H9 (cell line): ENCODE data around the gene DLGAP4. TPM values are rescaled to one million over a fixed set of nuclear protein-coding genes. Genes with fewer than 3 reads are reported as not detected.

ENCODE experiments used
- DNase-seq: peaks from one replicate; pipeline ENCODE4 v3.0.0-alpha.2; 2017
- H2AFZ ChIP-seq: one replicate; pipeline ENCODE4 v1.6.1; 2013; ENCODE audit warnings: mild to moderate bottlenecking, low read length, control low read depth, moderate library complexity
- H2AK5ac ChIP-seq: 2 replicates; pipeline ENCODE4 v1.6.1; 2013; ENCODE audit warnings: low read length, control low read depth, mixed read lengths; ENCODE audit not compliant: insufficient read length
- H2BK120ac ChIP-seq: one replicate; pipeline ENCODE4 v1.6.1; 2013; ENCODE audit warnings: low read depth, mild to moderate bottlenecking, low read length, control low read depth, inconsistent platforms; ENCODE audit not compliant: poor library complexity, severe bottlenecking
- H2BK12ac ChIP-seq: 2 replicates; pipeline ENCODE4 v1.6.1; 2013; ENCODE audit warnings: low read length, control low read depth, mixed read lengths, low read depth; ENCODE audit not compliant: insufficient read length
- H2BK15ac ChIP-seq: 2 replicates; pipeline ENCODE4 v1.6.1; 2013; ENCODE audit warnings: low read depth, low read length, control low read depth
- H2BK20ac ChIP-seq: one replicate; pipeline ENCODE4 v1.6.1; 2013; ENCODE audit warnings: low read depth, mild to moderate bottlenecking, low read length, control low read depth, inconsistent platforms; ENCODE audit not compliant: poor library complexity, severe bottlenecking
- H2BK5ac ChIP-seq: 2 replicates; pipeline ENCODE4 v1.6.1; 2013; ENCODE audit warnings: low read length, control low read depth, mixed read lengths; ENCODE audit not compliant: insufficient read length
- H3K14ac ChIP-seq: 2 replicates; pipeline ENCODE4 v1.6.1; 2013; ENCODE audit warnings: low read length, control low read depth; ENCODE audit not compliant: insufficient read depth
- H3K18ac ChIP-seq: 2 replicates; pipeline ENCODE4 v1.6.1; 2013; ENCODE audit warnings: low read depth, mild to moderate bottlenecking, mixed read lengths, low read length, control low read depth; ENCODE audit not compliant: insufficient read length
- H3K23ac ChIP-seq: 2 replicates; pipeline ENCODE4 v1.6.1; 2013; ENCODE audit warnings: low read length, control low read depth, mixed read lengths, low read depth; ENCODE audit not compliant: insufficient read length
- H3K23me2 ChIP-seq: 2 replicates; pipeline ENCODE4 v1.6.1; 2013; ENCODE audit warnings: low read depth, mild to moderate bottlenecking, mixed read lengths, low read length, control low read depth; ENCODE audit not compliant: insufficient read length, poor library complexity, severe bottlenecking
- H3K27ac ChIP-seq: 2 replicates; pipeline ENCODE4 v1.5.1; 2013; ENCODE audit warnings: low read length, control low read depth, mixed read lengths, low read depth; ENCODE audit not compliant: insufficient read length
- H3K27me3 ChIP-seq: 2 replicates; pipeline ENCODE4 v1.6.1; 2013; ENCODE audit warnings: low read length, control low read depth, inconsistent platforms; ENCODE audit not compliant: insufficient read depth
- H3K4ac ChIP-seq: 2 replicates; pipeline ENCODE4 v1.6.1; 2013; ENCODE audit warnings: low read depth, mild to moderate bottlenecking, control low read depth, inconsistent platforms, low read length, moderate library complexity
- H3K4me1 ChIP-seq: 2 replicates; pipeline ENCODE4 v1.6.1; 2013; ENCODE audit warnings: low read length, control low read depth, inconsistent platforms; ENCODE audit not compliant: insufficient read depth
- H3K4me2 ChIP-seq: 2 replicates; pipeline ENCODE4 v1.6.1; 2013; ENCODE audit warnings: low read length, control low read depth, mixed read lengths; ENCODE audit not compliant: insufficient read length, insufficient read depth
- H3K56ac ChIP-seq: 2 replicates; pipeline ENCODE4 v1.6.1; 2013; ENCODE audit warnings: low read depth, mild to moderate bottlenecking, mixed read lengths, low read length, control low read depth; ENCODE audit not compliant: insufficient read length
- H3K79me1 ChIP-seq: 2 replicates; pipeline ENCODE4 v1.6.1; 2013; ENCODE audit warnings: low read depth, mild to moderate bottlenecking, moderate library complexity, low read length, control low read depth, inconsistent platforms; ENCODE audit not compliant: insufficient read depth, poor library complexity, severe bottlenecking
- H3K79me2 ChIP-seq: 2 replicates; pipeline ENCODE4 v1.6.1; 2013; ENCODE audit warnings: low read length, control low read depth, inconsistent platforms; ENCODE audit not compliant: insufficient read depth
- H3K9ac ChIP-seq: 2 replicates; pipeline ENCODE4 v1.6.1; 2013; ENCODE audit warnings: low read length, control low read depth, mixed read lengths; ENCODE audit not compliant: insufficient read length; ENCODE audit errors: extremely low read depth
- H3K9me3 ChIP-seq: one replicate; pipeline ENCODE4 v1.6.1; 2013; ENCODE audit warnings: low read depth, low read length, inconsistent platforms; ENCODE audit not compliant: control insufficient read depth
- H3T11ph ChIP-seq: one replicate; pipeline ENCODE4 v1.6.1; 2013; ENCODE audit warnings: mild to moderate bottlenecking, low read length, control low read depth, inconsistent platforms
- H4K20me1 ChIP-seq: one replicate; pipeline ENCODE4 v1.6.1; 2013; ENCODE audit not compliant: control insufficient read depth, insufficient read length, insufficient read depth
- H4K5ac ChIP-seq: 2 replicates; pipeline ENCODE4 v1.6.1; 2013; ENCODE audit warnings: low read depth, mild to moderate bottlenecking, mixed read lengths, low read length, control low read depth; ENCODE audit not compliant: insufficient read length
- H4K8ac ChIP-seq: replicated peaks from 2 replicates; pipeline ENCODE4 v1.6.1; 2013; ENCODE audit warnings: low read length, control low read depth, mixed read lengths, low read depth; ENCODE audit not compliant: insufficient read length
- H4K91ac ChIP-seq: 2 replicates; pipeline ENCODE4 v1.6.1; 2013; ENCODE audit warnings: low read depth, mild to moderate bottlenecking, moderate library complexity, mixed read lengths, low read length, control low read depth; ENCODE audit not compliant: insufficient read length
- H3K27ac Mint-ChIP-seq, 3 experiments: 2 replicates in 2 of 3; 3 replicates in 1 of 3; pipeline ENCODE4 v1.8.0; 2020 to 2021; ENCODE audit warnings: mixed read lengths in 3 of 3, mild to moderate bottlenecking in 1 of 3, moderate library complexity in 1 of 3
- H3K27me3 Mint-ChIP-seq: 2 replicates; pipeline ENCODE4 v1.8.0; 2021; ENCODE audit warnings: low read depth, mild to moderate bottlenecking, moderate library complexity, mixed read lengths
- H3K36me3 Mint-ChIP-seq, 3 experiments: 2 replicates in 2 of 3; 3 replicates in 1 of 3; pipeline ENCODE4 v1.8.0; 2020 to 2021; ENCODE audit warnings: low read depth in 3 of 3, mixed read lengths in 3 of 3; ENCODE audit not compliant: insufficient read depth in 1 of 3
- H3K4me1 Mint-ChIP-seq, 2 experiments: 2 replicates each; pipeline ENCODE4 v1.8.0; 2020; ENCODE audit warnings: mixed read lengths in 2 of 2
- H3K4me3 Mint-ChIP-seq, 2 experiments: 2 replicates in 1 of 2; 3 replicates in 1 of 2; pipeline ENCODE4 v1.8.0; 2020 to 2021; ENCODE audit warnings: mild to moderate bottlenecking in 2 of 2, mixed read lengths in 2 of 2, moderate library complexity in 1 of 2
- H3K9me3 Mint-ChIP-seq, 2 experiments: 2 replicates in 1 of 2; 3 replicates in 1 of 2; pipeline ENCODE4 v1.8.0; 2020; ENCODE audit warnings: mild to moderate bottlenecking in 2 of 2, mixed read lengths in 2 of 2, moderate library complexity in 1 of 2
- CTCF ChIP-seq: fragments of 200-600 bp; sonication (generic); conservative IDR thresholded peaks from 3 replicates; pipeline ENCODE4 v1.8.0; 2021; ENCODE audit warnings: antibody characterized with exemption, mild to moderate bottlenecking
- WGBS: extraction: QIAGEN DNeasy Blood & Tissue Kit; methylation state at CpG from one replicate; pipeline ENCODE4 v1.1.7; 2013; ENCODE audit warnings: missing lambda C conversion rate, low lambda C conversion rate, mixed read lengths; ENCODE audit not compliant: insufficient read length; ENCODE audit errors: extremely low coverage; 5-methylcytosine and 5-hydroxymethylcytosine counted together
- total RNA-seq: library from RNA; stranded (reverse); gene quantifications from 2 replicates; pipeline ENCODE4 v1.2.1, GENCODE V29; 2021

DLGAP4 gene
- total RNA-seq, 1 experiment from 2014 or later, result 48.0 TPM

GRCh38 chr20:36339646-36340592 is 33.8 kb downstream of the DLGAP4 start:
- no peak overlapping the region for H2BK15ac ChIP-seq
- no peak overlapping the region for H3K56ac ChIP-seq
- peak; percentile 57 for DNase-seq
- no peak overlapping the region for H3K9ac ChIP-seq
- no peaks in the 10 kb centered on the region for H3K4me1 ChIP-seq
- no peaks in the 10 kb centered on the region for H3K9me3 Mint-ChIP-seq
- no peaks in the 10 kb centered on the region for H3K9me3 ChIP-seq
- no peak overlapping the region for H4K91ac ChIP-seq
- H3K4me3 Mint-ChIP-seq, result peak overlapping the region in 1 of 2 experiments; percentile 64; a peak in 1 of 5 replicates
- H4K20me1 ChIP-seq, result no peaks in the 10 kb centered on the region
- H2BK12ac ChIP-seq, result no peak overlapping the region
- no peak overlapping the region for H2BK5ac ChIP-seq
- H3T11ph ChIP-seq, result no peak overlapping the region
- peaks cover 17 to 47% of the 10 kb centered on the region in 2 experiments for H3K4me1 Mint-ChIP-seq
- no peak overlapping the region for H3K4ac ChIP-seq
- no peak overlapping the region for H2BK20ac ChIP-seq
- TF ChIP-seq CTCF, result no peak
- no peaks in the 10 kb centered on the region for H3K79me1 ChIP-seq
- H2AK5ac ChIP-seq, result no peak overlapping the region
- no peaks in the 10 kb centered on the region for H3K27me3 ChIP-seq
- H3K23ac ChIP-seq, result no peak overlapping the region
- H4K8ac ChIP-seq, result no peak overlapping the region
- no peak overlapping the region for H3K4me2 ChIP-seq
- no peak overlapping the region for H3K18ac ChIP-seq
- H2AFZ ChIP-seq, result no peak overlapping the region
- H3K14ac ChIP-seq, result no peak overlapping the region
- H3K23me2 ChIP-seq, result no peaks in the 10 kb centered on the region
- H3K36me3 Mint-ChIP-seq, result no peaks in the 10 kb centered on the region
- H3K79me2 ChIP-seq, result no peaks in the 10 kb centered on the region
- peaks cover 25% of the 10 kb centered on the region for H3K27me3 Mint-ChIP-seq
- no CpG with 5 or more reads among the region's 24 CpGs for WGBS
- no peak overlapping the region for H2BK120ac ChIP-seq
- peak overlapping the region in 2 of 3 experiments; percentile 2 to 52; a peak in 3 of 7 replicates for H3K27ac Mint-ChIP-seq
- H4K5ac ChIP-seq, result no peak overlapping the region
- H3K27ac ChIP-seq, result no peak overlapping the region
